ENCODE measurements around the gene PAFAH1B2.
"Not testable (repeated sequence)": the region's sequence is repeated elsewhere in the genome, so short reads cannot be mapped to it uniquely, and the experiment has no call there.

Gene PAFAH1B2

DNA sequence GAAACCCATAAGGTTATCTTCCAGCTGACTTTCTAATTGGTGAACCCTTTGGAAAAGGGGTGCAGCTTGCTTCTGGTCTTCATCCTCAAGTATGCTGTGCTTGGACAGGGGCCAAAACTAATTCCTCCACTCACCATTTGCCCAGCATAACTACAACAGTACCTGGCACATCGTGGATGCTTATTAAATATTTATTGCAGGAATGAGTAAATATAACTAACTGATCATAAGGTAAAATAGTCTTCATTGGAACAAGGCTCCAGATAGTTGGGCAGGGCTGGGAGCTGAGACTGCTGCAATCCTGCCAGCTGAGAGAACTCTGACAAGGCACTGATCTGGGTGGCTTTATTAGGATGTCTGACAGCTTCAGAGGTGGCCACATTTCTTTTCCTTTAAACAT lies 32.1 kb downstream of the PAFAH1B2 start:
- DNase-seq: no peak

DNA sequence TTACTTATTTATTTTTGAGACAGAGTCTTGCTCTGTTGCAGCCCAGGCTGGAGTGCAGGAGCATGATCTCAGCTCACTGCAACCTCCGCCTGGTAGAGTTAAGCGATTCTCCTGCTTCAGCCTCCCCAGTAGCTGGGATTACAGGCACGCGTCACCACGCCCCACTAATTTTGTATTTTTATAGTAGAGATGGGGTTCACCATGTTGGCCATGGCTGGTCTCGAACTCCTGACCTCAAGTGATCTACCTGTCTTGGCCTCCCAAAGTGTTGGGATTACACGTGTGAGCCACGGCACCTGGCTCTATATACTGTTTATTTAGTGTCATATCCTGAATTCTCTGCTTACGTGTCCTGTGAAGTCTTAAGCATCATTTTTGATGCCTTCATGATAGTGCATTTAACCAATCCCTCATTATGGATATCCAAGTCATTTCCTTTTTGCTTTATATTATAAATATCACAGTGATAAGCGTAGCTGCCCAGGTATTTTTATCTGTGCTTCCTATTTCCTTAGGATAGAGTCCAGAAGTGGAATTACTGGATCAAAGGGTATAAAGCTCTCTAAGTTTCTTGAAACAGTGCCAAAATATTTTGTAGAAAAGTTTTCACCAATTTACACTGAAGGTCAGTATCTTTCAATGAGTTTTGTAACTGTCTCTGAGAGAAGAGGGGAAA lies 33.6 kb downstream of the PAFAH1B2 start:
- no peak for DNase-seq

DNA sequence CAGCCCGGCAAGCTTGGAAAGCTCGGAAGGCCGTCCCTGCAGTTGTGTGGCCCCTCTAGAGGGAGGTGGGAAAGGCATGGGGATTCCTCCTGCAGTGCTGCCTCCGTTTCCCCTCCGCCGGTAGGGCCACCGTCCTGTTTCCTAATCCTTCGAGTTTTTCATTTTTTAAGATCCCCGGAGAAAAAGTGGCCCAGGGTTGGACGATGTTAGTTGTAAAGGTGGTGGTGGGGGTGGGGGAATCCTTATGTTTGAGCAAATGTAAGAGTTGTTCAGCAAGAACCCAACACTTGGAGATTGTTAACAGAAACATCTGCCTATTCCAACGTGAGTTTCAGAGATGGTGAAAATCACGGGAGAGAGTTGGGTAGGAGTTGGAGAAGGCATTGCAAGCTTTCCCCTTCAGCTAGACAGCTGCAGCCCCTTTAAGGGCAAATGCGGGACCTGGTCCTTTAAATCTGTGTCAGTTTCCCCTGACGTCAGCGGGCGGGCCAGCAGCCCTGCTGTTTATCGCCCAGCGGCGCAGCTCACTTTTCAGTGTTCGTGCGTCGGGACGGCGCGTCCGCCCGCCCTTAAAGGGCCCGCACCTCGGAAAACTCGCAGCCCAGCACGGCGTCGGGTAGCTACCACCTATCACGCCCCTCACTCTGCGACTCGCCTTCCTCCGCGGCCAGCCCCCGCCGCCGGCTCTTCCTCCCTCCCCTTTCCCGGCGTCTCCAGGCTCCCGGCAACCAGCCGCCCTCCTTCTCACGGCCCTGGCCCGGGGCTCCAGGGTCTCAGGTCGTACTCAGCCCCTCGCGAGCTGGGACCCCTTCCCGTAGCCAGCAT lies 34.3 kb downstream of the PAFAH1B2 start, which contains the start of gene SIDT2:
Gene SIDT2, plus strand, starts transcription at position 534 of the 825 bp plus-strand sequence. CDS start 521 bp downstream, outside the sequence.
- peak; percentile 25 for DNase-seq

DNA sequence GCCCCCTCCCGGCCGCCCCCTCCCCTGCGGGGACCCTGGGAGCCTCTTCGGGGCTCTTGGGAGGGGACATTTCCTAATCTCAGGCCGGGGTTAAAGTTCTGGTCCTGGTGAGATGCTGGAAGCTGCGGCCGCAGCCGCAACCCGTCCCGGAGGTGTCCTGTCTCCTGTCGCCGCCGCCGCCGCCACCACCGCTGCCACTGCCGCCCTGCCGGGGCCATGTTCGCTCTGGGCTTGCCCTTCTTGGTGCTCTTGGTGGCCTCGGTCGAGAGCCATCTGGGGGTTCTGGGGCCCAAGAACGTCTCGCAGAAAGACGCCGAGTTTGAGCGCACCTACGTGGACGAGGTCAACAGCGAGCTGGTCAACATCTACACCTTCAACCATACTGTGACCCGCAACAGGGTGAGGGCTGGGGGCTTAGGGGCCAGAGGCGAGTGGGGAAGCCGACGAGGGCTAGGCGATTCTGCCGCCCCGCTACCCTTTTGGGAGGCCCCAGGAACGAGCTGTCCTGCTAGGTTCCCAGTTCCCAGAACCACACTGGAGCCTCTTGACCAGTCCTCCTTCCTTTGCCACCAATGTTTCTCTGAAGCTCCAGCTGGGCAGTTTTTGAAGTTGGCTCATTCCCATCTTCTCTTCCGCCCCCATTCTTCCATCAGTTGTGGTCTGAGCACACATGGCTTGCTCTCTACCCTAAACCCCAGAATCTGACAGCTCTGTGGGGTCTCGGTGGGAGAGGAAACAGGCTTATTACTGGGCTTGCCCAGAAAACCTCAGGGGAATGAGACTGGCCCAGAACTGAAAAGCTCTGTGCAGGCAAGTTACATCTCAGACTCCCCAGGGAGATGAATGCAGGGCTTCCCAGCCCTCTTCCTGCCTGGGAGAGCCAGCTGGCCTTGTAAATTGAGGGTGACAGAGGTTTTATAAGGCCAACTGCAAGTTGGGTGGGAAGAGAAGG lies 35.2 kb downstream of the PAFAH1B2 start:
- DNase-seq: no peak

DNA sequence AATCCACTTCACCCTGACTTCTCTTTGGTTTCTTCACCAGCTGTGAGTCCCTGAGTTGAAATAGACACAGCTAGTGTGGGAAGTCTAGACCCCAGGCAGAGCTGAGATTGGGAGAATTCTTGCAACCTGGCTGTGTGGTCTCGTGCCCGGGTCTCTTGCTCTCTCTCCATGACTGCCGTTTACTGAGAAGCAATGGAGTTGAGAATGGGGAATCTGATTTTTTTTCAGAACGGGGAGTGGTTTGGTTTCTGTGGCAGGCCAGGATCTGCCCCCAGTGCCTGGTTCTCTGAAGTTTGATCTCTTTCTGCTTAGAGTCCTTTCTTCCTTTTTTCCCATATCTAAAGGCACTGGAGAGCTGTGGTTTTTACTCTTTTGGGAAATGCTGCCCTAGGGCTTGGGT lies 35.9 kb downstream of the PAFAH1B2 start:
- DNase-seq: no peak

DNA sequence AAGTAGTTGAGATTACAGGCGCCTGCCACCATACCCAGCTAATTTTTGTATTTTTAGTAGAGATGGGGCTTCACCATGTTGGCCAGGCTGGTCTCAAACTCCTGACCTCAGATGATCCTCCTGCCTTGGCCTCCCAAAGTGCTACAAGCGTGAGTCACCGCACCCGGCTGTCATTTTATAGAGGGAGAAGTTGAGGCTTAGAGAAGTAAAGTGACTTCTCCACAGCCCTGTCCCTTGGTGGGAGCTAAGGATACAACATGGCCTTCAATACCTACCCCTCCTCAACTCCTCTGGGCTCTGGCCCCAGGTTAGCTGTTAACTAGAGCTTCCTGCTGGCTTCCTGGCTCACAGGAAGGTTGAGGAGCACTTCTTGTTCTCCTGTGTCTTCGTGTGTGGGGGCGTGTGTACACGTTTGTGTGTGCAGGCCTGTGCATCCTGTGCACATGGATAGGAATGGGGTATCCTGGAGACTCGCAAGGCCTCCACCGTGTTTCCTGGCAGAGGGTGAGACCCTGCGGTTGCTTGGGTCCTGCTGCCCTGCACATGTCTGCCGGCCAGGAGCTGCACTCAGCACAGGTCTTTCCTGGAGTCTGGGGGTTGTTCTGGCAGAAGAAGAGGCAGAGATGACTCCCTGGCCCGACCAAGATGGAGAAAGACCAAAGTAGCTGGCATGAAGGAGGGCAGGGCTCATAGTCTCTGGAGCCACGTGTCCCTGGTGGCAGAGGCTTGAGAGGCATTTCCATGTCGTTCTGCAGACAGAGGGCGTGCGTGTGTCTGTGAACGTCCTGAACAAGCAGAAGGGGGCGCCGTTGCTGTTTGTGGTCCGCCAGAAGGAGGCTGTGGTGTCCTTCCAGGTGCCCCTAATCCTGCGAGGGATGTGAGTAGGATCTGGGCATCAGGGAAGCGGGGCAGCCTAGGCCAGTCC lies 36.8 kb downstream of the PAFAH1B2 start:
- DNase-seq: peak; percentile 2

DNA sequence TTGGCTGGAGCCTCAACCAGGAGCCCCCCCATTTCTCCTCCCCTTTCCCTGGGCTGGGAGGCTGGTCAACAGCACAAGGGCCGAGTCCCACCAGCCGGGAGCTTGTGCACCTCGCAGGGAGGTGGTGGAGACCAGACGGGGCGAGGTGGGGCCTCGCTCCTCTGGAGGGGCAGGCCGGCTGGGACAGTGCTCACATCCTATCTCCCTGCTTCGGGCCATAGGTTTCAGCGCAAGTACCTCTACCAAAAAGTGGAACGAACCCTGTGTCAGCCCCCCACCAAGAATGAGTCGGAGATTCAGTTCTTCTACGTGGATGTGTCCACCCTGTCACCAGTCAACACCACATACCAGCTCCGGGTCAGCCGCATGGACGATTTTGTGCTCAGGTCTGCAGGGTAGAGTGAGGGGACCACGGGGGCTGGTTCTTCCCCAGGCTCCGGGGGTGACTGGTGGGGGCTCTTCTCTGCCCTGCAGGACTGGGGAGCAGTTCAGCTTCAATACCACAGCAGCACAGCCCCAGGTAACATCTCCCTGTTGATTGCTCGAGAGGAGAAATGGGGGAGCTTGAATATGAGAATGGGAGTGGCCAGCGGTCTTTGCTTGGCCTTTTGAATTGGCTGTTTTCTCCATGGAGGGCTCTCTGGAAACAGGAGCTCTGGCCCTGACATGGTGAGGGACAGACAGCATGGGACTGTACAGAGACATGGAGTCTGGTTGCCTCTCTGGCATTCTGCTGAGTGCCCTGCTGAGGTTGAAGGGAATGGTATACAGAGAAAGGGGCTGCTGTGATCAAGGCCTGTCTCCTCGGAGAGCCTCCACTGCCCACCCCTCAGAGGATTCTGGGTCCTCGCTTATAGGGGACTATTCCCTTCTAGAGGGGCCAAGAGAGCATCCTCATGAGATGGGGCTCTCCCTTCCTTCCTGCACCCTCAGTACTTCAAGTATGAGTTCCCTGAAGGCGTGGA lies 37.8 kb downstream of the PAFAH1B2 start:
- no peak for DNase-seq

DNA sequence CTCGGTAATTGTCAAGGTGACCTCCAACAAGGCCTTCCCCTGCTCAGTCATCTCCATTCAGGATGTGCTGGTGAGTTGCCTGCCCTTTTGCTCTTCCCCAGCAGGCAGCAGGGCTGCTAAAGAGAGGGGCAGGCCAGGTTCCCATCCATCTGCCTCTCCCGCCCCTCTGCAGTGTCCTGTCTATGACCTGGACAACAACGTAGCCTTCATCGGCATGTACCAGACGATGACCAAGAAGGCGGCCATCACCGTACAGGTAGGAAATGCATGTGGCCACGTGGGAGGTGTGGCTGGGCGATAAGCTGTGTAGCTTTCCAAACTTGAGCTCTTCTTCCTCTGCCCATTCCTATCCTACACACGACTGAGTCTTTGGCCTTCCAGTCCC lies 38.5 kb downstream of the PAFAH1B2 start:
- DNase-seq: no peak

DNA sequence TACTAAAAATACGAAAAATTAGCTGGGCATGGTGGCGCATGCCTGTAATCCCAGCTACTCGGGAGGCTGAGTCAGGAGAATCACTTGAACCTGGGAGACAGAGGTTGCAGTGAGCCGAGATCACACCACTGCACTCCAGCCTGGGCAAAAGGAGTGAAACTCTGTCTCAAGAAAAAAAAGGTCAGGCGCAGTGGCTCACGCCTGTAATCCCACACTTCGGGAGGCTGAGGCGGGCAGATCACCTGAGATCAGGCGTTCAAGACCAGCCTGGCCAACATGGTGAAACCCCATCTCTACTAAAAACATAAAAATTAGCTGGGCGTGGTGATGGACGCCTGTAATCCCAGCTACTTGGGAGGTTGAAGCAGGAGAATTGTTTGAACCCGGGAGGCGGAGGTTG lies 39.1 kb downstream of the PAFAH1B2 start:
- DNase-seq: not testable (repeated sequence)

DNA sequence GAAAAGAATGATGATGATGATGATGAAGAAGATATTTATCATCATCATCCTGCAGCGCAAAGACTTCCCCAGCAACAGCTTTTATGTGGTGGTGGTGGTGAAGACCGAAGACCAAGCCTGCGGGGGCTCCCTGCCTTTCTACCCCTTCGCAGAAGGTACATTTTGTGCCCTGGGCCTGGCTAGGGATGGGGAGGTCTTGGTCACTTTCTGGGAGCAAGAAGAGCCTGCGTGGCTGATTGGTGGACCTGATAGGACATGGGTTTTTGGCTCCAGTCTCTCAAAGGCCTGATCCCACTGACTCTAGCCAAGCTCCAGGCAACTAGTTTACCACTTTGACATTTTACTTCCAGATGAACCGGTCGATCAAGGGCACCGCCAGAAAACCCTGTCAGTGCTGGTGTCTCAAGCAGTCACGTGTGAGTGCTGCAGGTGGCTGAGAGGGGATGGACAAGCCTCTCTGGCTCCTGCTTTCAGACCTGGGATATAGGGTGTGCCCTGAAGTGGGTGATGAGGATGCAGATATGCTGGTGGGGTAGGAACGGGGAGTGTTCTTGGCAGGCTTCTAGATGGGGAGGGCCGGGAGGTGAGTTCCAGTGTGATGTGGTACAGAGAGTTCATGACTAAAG lies 39.8 kb downstream of the PAFAH1B2 start:
- no peak for DNase-seq

DNA sequence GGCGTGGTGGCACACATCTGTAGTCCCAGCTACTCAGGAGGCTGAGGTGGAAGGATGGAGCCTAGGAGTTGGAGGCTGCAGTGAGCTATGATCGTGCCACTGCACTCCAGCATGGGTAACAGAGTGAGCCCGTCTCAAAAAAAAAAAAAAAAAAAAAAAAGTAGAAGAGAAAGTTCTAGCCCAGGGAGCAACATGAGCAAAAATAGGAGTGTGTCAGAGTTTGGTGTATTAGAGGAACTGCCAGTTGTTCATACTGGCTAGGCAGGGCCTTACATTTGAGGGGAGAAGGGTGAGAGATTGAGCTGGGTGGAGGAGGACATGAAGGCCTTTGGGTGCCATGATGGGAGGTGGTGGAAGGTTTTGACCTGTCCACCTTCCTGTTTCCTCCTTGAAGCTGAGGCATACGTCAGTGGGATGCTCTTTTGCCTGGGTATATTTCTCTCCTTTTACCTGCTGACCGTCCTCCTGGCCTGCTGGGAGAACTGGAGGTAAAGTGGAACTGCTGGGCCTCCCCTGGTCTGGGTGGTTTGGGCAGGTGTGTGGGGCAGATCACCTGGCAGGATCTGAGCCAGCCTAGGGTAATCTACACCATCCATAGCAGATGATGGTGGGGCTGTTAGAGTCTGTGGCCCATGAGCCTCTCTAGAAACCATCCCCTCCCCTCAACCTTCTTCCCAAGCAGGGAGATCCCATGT lies 41.8 kb downstream of the PAFAH1B2 start:
- DNase-seq: no peak

DNA sequence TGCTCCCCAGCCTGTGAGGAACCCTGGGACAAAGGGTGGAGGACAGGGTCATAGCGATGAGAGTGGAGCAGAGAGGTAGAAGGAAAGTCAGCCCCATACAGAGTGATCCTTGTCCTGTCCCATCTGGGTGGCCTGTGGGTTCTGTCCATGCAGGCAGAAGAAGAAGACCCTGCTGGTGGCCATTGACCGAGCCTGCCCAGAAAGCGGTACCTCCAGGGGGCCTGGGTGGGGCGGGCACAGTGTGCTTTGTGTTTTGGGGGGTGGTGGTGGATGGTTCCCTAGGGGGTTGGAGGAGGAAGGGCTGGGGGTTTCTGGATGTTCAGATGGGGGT lies 42.3 kb downstream of the PAFAH1B2 start:
- DNase-seq: no peak

DNA sequence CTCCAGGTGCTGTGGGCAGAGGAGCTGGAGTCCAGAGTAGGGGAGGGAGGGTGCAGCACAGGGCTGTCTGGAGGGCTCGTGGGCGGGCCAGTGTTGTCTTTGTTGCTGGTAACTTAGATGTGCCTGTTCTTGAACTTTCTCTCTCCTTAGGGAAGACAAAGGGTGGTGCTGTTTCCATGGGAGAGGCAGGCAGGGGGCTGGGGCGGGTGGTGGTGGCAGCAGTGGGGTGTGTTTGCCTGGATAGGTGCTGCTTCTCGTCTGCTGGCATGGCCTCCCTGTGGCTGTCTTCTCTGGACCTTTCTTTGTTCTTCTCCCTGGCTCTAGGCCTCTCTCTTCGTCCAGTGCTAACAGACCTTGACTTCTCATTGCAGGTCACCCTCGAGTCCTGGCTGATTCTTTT lies 42.9 kb downstream of the PAFAH1B2 start:
- DNase-seq: no peak

DNA sequence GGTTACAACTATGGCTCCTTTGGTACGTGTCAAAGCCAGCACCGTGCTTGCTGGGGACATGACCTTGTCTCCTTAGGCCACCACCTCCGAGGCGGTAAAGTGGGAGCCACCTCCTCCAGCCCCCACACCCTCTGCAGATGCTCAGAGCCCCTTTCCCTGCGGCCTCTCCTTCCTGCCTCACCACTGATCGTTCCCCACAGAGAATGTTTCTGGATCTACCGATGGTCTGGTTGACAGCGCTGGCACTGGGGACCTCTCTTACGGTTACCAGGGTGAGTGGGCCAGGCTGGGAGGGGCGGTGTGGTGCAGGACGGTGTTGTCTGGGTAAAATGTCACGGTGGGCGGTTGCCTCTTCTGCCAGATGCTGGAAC lies 43.3 kb downstream of the PAFAH1B2 start:
- no peak for DNase-seq

DNA sequence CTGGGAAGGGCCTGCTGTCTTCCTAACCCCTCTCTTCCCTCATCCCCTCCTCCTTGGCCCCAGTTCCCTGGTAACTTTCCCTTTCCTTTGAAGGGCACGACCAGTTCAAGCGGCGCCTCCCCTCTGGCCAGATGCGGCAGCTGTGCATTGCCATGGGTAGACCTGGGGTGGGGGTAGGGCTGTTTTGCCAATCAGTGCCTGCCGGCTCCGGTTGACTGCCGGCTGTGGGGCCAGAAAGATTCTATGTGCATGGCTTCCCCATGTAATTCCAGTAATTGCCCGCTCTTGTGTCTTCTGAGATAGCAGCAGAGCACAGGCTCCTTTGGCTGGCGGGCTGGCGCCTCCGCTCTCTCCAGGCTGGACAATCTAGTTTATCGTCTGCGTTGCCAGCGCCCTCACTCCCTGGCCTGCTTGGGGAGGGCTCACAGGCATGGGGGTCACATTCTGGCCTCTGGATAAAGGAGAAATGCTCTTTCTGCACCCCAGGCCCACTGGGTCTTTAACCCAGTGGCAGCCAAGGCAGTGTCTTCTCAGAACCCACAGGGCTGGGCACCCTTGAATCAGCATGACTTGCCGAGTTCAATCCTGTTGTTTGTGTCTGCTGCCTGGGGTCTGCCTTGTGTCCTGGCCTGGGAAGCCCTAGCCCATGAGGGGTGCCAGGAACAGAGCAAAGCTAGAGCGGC lies 43.9 kb downstream of the PAFAH1B2 start:
- DNase-seq: no peak

DNA sequence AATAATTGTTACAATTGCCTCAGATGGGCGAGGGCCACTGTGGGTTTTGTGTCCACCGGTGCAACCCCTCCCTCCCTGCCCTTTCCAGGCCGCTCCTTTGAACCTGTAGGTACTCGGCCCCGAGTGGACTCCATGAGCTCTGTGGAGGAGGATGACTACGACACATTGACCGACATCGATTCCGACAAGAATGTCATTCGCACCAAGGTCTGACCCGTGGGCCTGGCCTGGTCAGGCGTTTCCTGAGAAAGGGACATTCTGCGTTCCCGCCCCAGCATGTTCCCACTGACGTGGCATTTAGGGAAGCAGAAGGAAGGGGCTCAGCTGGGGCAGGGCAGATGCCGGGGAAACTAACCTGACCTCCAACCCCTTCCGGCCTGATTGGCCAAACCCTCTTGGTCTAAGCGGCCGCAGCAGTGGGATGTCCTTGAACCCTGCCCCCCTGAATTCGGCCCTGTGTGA lies 44.6 kb downstream of the PAFAH1B2 start:
- no peak for DNase-seq

DNA sequence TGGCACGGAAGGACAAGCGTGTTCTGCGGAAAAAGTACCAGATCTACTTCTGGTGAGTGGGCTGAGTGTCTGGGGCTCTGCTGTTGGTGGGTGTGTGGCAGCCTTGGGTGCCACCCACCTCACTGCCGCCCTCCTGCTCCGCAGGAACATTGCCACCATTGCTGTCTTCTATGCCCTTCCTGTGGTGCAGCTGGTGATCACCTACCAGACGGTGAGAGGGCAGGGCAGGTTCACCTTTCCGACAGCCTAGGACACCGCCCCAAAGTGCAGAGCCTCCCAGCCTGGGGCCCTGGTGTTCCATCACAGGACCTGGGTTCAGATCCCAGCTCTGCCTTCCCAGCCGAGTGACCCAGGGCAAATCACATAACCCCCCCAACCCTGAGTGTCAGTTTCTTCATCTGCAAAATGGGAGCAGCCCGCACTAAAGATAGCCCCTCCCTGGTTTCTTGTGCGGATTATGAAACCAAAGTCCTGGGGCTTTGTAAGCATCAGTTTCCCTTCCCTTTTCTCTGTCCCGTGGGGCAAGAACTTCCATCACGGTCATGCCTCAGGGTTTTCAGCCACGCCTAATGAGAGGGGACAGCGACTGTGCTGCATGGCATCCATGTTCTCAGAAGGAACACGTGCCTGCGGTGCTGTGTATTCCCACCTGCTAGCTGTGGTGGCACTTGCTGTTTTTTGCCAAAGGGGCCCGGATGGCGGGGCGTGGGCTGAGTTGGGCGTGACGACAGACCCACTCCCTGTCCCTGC lies 45.3 kb downstream of the PAFAH1B2 start:
- no peak for DNase-seq

DNA sequence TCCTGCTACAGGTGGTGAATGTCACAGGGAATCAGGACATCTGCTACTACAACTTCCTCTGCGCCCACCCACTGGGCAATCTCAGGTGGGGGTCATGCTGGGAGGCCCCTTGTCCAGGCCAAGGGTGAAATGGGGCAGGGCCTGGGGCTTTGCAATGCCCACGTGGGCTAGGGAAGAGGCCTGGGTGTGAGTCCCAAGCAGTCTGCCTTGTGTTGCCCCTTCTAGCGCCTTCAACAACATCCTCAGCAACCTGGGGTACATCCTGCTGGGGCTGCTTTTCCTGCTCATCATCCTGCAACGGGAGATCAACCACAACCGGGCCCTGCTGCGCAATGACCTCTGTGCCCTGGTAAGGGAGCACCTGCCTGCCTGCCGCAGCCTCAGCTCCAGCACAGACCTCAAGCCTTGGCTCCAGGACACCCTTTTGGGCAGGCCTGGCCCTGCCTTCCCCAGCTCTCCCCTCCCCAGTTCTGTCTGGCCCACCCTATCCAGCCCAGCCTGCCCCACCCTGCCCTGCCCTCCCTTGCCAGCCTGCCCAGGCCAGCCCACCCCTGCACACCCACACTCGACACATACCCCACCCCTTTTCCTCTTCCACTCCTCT lies 46.0 kb downstream of the PAFAH1B2 start:
- no peak for DNase-seq

All from DMS 273 treated with DMSO at 0.1 percent for 48 hours (cell line).